ENCODE results near the gene SLC40A1. TPM values are rescaled to one million over a fixed set of nuclear protein-coding genes. Genes with fewer than 3 reads are reported as not detected.

SLC40A1 gene
- total and polyA plus RNA-seq, 2 donors (not counting 1 experiment from before 2014, with no cell fraction given) = 17.2 to 97.4 TPM

- H3K9me3 ChIP-seq (ENCODE audit: control insufficient read depth, insufficient read depth, low read depth, low read length) = no peaks in the 10 kb centered on the region
These were observed 27.6 kb downstream of the SLC40A1 start for GRCh38 chr2:189552991-189553404.

GRCh38 chr2:189552334-189552990 lies 28.1 kb downstream of the SLC40A1 start:
- Histone ChIP-seq H3K4me1 (ENCODE audit: control insufficient read depth, extremely low read depth, insufficient read depth, low read length) (peaks cover 2% of the 10 kb centered on the region), H3K36me3 (ENCODE audit: control insufficient read depth, insufficient read depth, low read length) (no peaks in the 10 kb centered on the region), H3K4me3 (replicated peaks in 1 of 4; ENCODE audit: control extremely low read depth in 1 of 4, insufficient read depth in 1 of 4, low read depth in 3 of 4, low read length in 4 of 4) (no peak overlapping the region), H3K9ac (ENCODE audit: insufficient read depth, low read length) (no peak overlapping the region), H3K27ac (ENCODE audit: insufficient read depth, low read length) (no peak overlapping the region), H3K9me3 (ENCODE audit: control insufficient read depth, insufficient read depth, low read depth, low read length) (no peaks in the 10 kb centered on the region), H2AFZ (ENCODE audit: low read length) (no peak overlapping the region), H4K20me1 (ENCODE audit: control insufficient read depth, extremely low read depth, insufficient read depth, low read length) (no peaks in the 10 kb centered on the region), H3K4me2 (ENCODE audit: extremely low read depth, insufficient read depth, low read length) (no peak overlapping the region), H3K79me2 (ENCODE audit: control insufficient read depth, insufficient read depth, low read length) (no peaks in the 10 kb centered on the region), H3K27me3 (ENCODE audit: control insufficient read depth, insufficient read depth, low read length) (no peaks in the 10 kb centered on the region)
- DNase-seq (ENCODE audit: low read depth in 2 of 2) = peak; percentile 42 to 46
- TF ChIP-seq CTCF (conservative IDR thresholded peaks at IDR 0.05 in 1 of 2, IDR thresholded peaks at IDR 0.05 in 1 of 2; ENCODE audit: low read depth in 1 of 2, low read length in 2 of 2) (no peak), EZH2 (IDR thresholded peaks at IDR 0.05; ENCODE audit: low read length, missing control alignments) (no peak)

More at GRCh38 chr2:189552991-189553404, 27.6 kb downstream of the SLC40A1 start:
- Histone ChIP-seq H3K79me2 (ENCODE audit: control insufficient read depth, insufficient read depth, low read length) (no peaks in the 10 kb centered on the region), H3K36me3 (ENCODE audit: control insufficient read depth, insufficient read depth, low read length) (no peaks in the 10 kb centered on the region), H3K4me3 (replicated peaks in 1 of 4; ENCODE audit: control extremely low read depth in 1 of 4, insufficient read depth in 1 of 4, low read depth in 3 of 4, low read length in 4 of 4) (no peak overlapping the region), H2AFZ (ENCODE audit: low read length) (no peak overlapping the region), H4K20me1 (ENCODE audit: control insufficient read depth, extremely low read depth, insufficient read depth, low read length) (no peaks in the 10 kb centered on the region), H3K27me3 (ENCODE audit: control insufficient read depth, insufficient read depth, low read length) (no peaks in the 10 kb centered on the region), H3K27ac (ENCODE audit: insufficient read depth, low read length) (no peak overlapping the region), H3K4me2 (ENCODE audit: extremely low read depth, insufficient read depth, low read length) (no peak overlapping the region), H3K9ac (ENCODE audit: insufficient read depth, low read length) (no peak overlapping the region), H3K4me1 (ENCODE audit: control insufficient read depth, extremely low read depth, insufficient read depth, low read length) (peaks cover 2% of the 10 kb centered on the region)
- no peak for TF ChIP-seq CTCF (conservative IDR thresholded peaks at IDR 0.05 in 1 of 2, IDR thresholded peaks at IDR 0.05 in 1 of 2; ENCODE audit: low read depth in 1 of 2, low read length in 2 of 2)
- no peak for TF ChIP-seq EZH2 (IDR thresholded peaks at IDR 0.05; ENCODE audit: low read length, missing control alignments)
- no peak for DNase-seq (ENCODE audit: low read depth in 2 of 2)

GRCh38 chr2:189551808-189552207 lies 28.8 kb downstream of the SLC40A1 start:
- TF ChIP-seq EZH2 (IDR thresholded peaks at IDR 0.05; ENCODE audit: low read length, missing control alignments) (no peak), CTCF (conservative IDR thresholded peaks at IDR 0.05 in 1 of 2, IDR thresholded peaks at IDR 0.05 in 1 of 2; ENCODE audit: low read depth in 1 of 2, low read length in 2 of 2) (no peak)
- H3K27ac ChIP-seq (ENCODE audit: insufficient read depth, low read length) = no peak overlapping the region

More at GRCh38 chr2:189551808-189552207, 28.8 kb downstream of the SLC40A1 start:
- no peak overlapping the region for H3K4me2 ChIP-seq (ENCODE audit: extremely low read depth, insufficient read depth, low read length)
- no peak overlapping the region for H2AFZ ChIP-seq (ENCODE audit: low read length)
- H3K79me2 ChIP-seq (ENCODE audit: control insufficient read depth, insufficient read depth, low read length) = no peaks in the 10 kb centered on the region
- H3K9ac ChIP-seq (ENCODE audit: insufficient read depth, low read length) = no peak overlapping the region
- H3K4me1 ChIP-seq (ENCODE audit: control insufficient read depth, extremely low read depth, insufficient read depth, low read length) = peaks cover 2% of the 10 kb centered on the region
- no peaks in the 10 kb centered on the region for H3K27me3 ChIP-seq (ENCODE audit: control insufficient read depth, insufficient read depth, low read length)
- H3K9me3 ChIP-seq (ENCODE audit: control insufficient read depth, insufficient read depth, low read depth, low read length) = no peaks in the 10 kb centered on the region
- H4K20me1 ChIP-seq (ENCODE audit: control insufficient read depth, extremely low read depth, insufficient read depth, low read length) = no peaks in the 10 kb centered on the region
- DNase-seq (ENCODE audit: low read depth in 2 of 2) = no peak
- no peaks in the 10 kb centered on the region for H3K36me3 ChIP-seq (ENCODE audit: control insufficient read depth, insufficient read depth, low read length)
- no peak overlapping the region for H3K4me3 ChIP-seq (replicated peaks in 1 of 4; ENCODE audit: control extremely low read depth in 1 of 4, insufficient read depth in 1 of 4, low read depth in 3 of 4, low read length in 4 of 4)
